SKM-1 treated with dmso at 0.1 percent for 144 hours (cell line): Measurements from ENCODE around the gene SH3RF3.

Source experiments
- DNase-seq: peaks from one replicate; lab custom pipeline; 2025; ENCODE audit not compliant: unreplicated experiment; lab: John Stamatoyannopoulos, UW

SH3RF3 gene

GRCh38 chr2:109368798-109369197, 239.8 kb downstream of the SH3RF3 start:
- no peak for DNase-seq

DNA sequence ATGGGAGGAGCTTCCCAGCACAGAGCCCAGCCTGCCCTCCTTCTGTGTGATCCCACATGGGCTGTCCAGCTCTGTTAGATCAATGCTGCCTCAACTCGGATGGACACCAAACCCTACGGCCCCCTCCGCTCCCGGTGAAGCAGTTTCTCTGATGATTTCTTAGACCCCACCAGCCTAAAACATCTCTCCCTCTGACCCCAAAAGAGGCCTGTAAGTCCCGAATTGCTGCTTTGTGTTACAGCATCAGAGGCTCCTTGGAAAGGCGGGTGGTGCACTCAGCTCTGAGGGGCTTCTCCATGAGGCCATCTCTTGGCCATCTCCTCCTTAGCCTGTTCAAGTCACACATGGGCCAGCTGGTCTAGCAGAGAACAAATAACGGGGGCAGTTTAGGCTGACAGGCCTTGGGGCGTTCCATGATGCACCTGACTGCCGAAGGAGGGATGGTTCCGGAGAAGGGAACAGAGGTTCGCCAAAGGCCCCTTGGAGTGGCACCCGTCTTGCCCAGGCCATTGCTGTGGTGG, 240.7 kb downstream of the SH3RF3 start:
- no peak for DNase-seq

- no peak for DNase-seq
Observed at GRCh38 chr2:109370399-109371035, 241.5 kb downstream of the SH3RF3 start.

DNA sequence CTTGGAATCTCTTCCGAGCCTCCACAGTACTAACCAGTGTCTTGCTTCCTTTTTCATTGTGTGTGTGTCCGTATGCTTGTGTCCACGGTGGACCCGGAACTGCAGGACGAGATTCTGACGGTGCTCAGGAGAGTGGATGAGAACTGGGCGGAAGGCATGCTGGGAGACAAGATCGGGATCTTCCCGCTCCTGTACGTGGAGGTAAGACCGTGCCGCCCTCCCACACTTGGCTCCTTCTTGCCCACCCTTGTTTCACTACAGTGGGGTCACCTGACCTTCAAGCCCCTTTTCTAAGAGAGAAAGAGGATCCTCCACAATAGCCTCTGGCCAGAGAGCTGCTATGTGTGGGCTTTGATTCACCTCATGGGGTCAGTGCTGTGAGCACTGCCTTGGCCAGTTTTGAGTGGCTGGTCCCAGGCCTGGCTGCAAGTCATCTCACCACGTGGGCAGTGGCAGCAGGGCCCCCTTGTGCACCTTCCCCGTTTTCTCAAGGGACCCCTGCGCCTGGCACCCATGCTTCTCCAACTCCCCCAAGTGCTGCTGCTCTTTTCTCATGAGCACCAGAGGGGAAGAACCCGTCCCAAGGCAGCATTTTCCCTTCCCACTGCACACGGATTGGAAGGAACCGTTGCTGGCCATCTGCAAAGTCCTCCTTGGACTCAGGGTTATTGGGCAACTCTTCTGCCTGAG, 242.6 kb downstream of the SH3RF3 start:
- DNase-seq = no peak

GRCh38 chr2:109372171-109372568, 243.2 kb downstream of the SH3RF3 start:
- no peak for DNase-seq

GRCh38 chr2:109372614-109373013, 243.6 kb downstream of the SH3RF3 start:
- DNase-seq = no peak

- no peak for DNase-seq
Observed at GRCh38 chr2:109373791-109374547, 245.0 kb downstream of the SH3RF3 start.

DNA sequence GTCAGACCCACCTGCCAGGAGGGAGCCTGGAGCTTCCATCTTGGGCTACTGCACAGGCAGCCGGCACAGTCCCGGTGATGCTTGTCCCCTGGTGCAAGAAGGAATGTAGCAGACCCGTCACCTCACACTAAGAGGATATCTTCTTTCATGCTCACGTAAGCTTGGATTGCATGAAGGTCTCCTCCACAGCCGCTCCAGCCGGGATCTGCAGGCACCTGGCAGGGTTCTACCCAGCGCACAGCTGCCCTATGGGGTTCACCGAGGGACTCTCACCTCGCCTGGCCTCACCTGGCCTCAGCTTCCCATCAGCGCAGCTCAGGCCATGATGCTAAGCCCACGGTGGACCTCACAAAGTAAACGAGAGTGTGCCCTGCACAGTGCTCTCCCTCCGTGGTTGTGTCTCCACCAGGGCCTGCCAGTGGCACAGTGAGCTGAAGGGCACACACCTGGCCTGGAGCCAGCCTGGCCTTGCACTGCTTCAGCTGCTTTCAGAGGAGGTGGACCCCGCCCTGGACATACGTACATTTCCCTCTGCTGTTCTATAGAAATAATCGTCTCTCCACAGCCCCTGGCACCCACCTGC, 245.6 kb downstream of the SH3RF3 start:
- no peak for DNase-seq

DNA sequence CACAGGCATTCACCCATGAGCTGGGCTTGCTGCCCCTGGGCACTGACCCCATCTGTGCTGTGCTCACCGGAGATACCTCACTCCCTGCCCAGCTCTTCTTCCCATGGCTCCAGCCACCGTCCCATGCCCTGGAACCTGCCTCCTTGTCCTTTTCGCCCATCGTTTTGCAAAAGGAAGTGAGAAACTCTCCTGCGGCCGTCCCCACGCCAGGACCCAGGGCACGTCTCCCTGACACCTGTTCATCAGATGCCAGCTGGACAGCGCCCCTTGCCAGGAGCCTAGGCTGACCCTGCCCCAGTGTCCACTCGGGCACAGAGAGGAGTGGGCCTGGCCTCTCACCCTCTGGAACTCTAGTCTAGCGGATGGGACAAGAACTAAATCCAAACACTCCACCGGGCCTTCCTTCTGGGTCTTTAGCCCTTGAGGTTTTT, 246.1 kb downstream of the SH3RF3 start:
- DNase-seq = no peak

DNA sequence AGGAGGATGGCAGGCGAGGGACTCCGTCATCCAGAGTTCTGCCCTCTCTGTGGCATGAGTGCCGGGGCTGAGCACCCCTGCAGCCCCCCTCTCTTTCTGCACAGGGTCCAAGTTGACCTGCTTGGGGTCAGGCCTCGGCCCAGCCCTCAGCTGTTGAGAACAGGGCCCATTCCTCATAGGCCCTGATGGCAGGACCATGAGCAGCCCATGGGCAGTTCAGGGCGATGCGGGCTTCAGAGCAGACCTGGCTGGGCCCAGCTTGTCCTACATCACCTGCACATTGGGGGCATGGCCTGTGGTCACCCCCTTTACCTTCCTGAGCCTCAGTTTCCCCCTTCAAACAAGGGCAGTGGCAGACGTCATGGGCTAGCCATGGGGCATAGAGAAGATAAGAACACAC, 246.7 kb downstream of the SH3RF3 start:
- DNase-seq = no peak

- DNase-seq = no peak
Observed at GRCh38 chr2:109376115-109376514, 247.1 kb downstream of the SH3RF3 start.

GRCh38 chr2:109376796-109377495, 247.9 kb downstream of the SH3RF3 start:
- no peak for DNase-seq

DNA sequence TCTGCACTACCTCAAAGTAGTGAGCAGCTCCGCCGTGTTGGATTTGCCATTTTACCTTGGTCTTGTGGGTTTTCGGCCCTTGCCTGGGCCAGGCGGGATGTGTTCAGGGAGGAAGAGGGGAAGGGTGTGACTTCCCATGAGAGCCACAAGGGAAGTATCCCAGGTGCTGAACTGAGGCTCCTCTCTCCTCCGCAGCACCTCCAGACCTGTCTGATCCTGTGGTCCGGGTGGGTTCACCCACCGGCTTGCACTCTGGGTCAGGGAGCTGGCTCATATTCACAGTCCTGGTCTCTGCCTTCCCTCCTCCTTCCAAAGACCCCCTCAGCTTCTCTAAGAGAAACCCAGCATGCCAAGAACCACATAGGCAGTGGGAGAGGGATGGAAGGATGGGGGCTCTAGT, 249.0 kb downstream of the SH3RF3 start:
- no peak for DNase-seq

- no peak for DNase-seq
Observed at GRCh38 chr2:109378682-109379081, 249.7 kb downstream of the SH3RF3 start.

GRCh38 chr2:109379507-109379906, 250.5 kb downstream of the SH3RF3 start:
- DNase-seq = no peak

- DNase-seq = no peak
Observed at GRCh38 chr2:109380502-109381326, 251.7 kb downstream of the SH3RF3 start.

DNA sequence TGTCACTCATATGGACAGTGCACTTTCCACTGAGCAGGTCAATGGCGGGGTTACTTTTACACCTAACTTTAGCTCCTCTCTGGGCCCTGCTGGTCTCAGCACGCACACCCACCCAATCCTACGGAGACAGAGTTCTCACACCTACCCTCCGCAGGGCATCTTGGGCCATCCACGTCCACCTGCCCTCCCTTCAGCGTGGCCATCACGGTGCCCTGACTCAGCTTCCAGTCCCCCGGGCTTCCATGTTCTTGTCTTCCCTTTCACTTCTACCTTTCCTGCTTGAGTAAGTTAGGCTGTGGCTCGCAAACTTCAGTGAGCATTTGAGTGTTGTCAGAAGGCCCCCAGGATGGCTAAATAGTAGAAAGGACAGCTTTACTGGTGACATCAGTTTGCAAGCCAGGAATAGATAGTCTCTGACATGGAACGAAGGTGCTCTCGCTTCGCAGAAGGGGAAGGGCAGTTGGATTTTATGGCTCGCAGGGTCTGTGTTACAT, 252.4 kb downstream of the SH3RF3 start:
- no peak for DNase-seq

GRCh38 chr2:109382226-109382895, 253.4 kb downstream of the SH3RF3 start:
- no peak for DNase-seq

DNA sequence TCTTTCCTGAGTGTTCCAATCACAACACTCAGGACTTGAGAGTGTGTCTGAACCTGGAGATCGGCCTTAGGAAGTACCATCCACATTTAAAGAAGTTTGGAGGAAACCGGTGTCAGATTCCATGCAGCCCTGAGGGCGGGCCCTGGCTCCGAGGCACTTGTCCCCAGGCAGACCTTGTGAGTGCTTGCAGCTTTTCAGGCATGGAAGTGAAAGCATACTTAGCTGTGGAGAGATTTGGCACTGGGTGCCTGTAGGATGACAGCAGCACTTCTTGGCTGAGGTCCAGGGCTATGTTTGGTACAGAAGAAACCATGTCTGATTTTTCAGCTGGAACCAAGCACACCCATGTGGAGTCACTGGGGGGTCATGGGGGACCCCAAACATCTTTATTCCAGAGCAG, 253.9 kb downstream of the SH3RF3 start:
- no peak for DNase-seq
